Nephron (organoid): ENCODE data around the gene GPX1.

ENCODE experiments used
- H3K27ac Mint-ChIP-seq, 3 experiments: 2 replicates each; pipeline ENCODE4 v1.8.0; 2020; ENCODE audit warnings: mixed read lengths in 3 of 3, mild to moderate bottlenecking in 2 of 3, moderate library complexity in 1 of 3
- H3K27me3 Mint-ChIP-seq: 2 replicates; pipeline ENCODE4 v1.8.0; 2021; ENCODE audit warnings: low read depth, mild to moderate bottlenecking, moderate library complexity, mixed read lengths
- H3K36me3 Mint-ChIP-seq: 2 replicates; pipeline ENCODE4 v1.8.0; 2020; ENCODE audit warnings: low read depth, mixed read lengths
- H3K4me1 Mint-ChIP-seq: 2 replicates; pipeline ENCODE4 v1.8.0; 2020; ENCODE audit warnings: mixed read lengths
- H3K4me3 Mint-ChIP-seq, 3 experiments: 2 replicates each; pipeline ENCODE4 v1.8.0; 2020; ENCODE audit warnings: mild to moderate bottlenecking in 3 of 3, mixed read lengths in 3 of 3, moderate library complexity in 2 of 3
- H3K9me3 Mint-ChIP-seq: 2 replicates; pipeline ENCODE4 v1.8.0; 2020; ENCODE audit warnings: mixed read lengths
- CTCF ChIP-seq, 3 experiments: fragments of 200-600 bp; sonication (generic); IDR thresholded peaks; one replicate each; pipeline ENCODE4 v1.5.0; 2021; ENCODE audit warnings: antibody characterized with exemption in 3 of 3; ENCODE audit not compliant: unreplicated experiment in 3 of 3

The GPX1 gene

GRCh38 chr3:49385617-49386016 is 27.5 kb upstream of the GPX1 start:
- H3K27me3 Mint-ChIP-seq: no peaks in the 10 kb centered on the region
- H3K4me1 Mint-ChIP-seq: no peaks in the 10 kb centered on the region
- peaks cover 17% of the 10 kb centered on the region for H3K36me3 Mint-ChIP-seq
- TF ChIP-seq CTCF (IDR thresholded peaks at IDR 0.05; ENCODE audit: unreplicated experiment in 3 of 3): no peak
- H3K27ac Mint-ChIP-seq: no peak overlapping the region
- H3K4me3 Mint-ChIP-seq: no peak overlapping the region
- H3K9me3 Mint-ChIP-seq: no peaks in the 10 kb centered on the region

GRCh38 chr3:49383387-49383786 is 25.2 kb upstream of the GPX1 start:
- Mint-ChIP-seq H3K27me3 (no peaks in the 10 kb centered on the region), H3K9me3 (no peaks in the 10 kb centered on the region), H3K36me3 (peaks cover 16% of the 10 kb centered on the region), H3K4me3 (no peak overlapping the region), H3K27ac (no peak overlapping the region), H3K4me1 (peaks cover 3% of the 10 kb centered on the region)
- no peak for TF ChIP-seq CTCF (IDR thresholded peaks at IDR 0.05; ENCODE audit: unreplicated experiment in 3 of 3)

GRCh38 chr3:49378249-49378895 is 20.2 kb upstream of the GPX1 start:
- peaks cover 34% of the 10 kb centered on the region for H3K36me3 Mint-ChIP-seq
- TF ChIP-seq CTCF (IDR thresholded peaks at IDR 0.05; ENCODE audit: unreplicated experiment in 3 of 3): no peak
- H3K4me1 Mint-ChIP-seq: peaks cover 6% of the 10 kb centered on the region
- H3K9me3 Mint-ChIP-seq: no peaks in the 10 kb centered on the region
- no peak overlapping the region for H3K4me3 Mint-ChIP-seq
- no peaks in the 10 kb centered on the region for H3K27me3 Mint-ChIP-seq
- peak overlapping the region in 1 of 3 experiments; percentile 72 for H3K27ac Mint-ChIP-seq

GRCh38 chr3:49377483-49377882 is 19.3 kb upstream of the GPX1 start:
- no peaks in the 10 kb centered on the region for H3K27me3 Mint-ChIP-seq
- no peak for TF ChIP-seq CTCF (IDR thresholded peaks at IDR 0.05; ENCODE audit: unreplicated experiment in 3 of 3)
- H3K4me1 Mint-ChIP-seq: peaks cover 6% of the 10 kb centered on the region
- H3K36me3 Mint-ChIP-seq: peaks cover 40% of the 10 kb centered on the region
- no peak overlapping the region for H3K27ac Mint-ChIP-seq
- no peaks in the 10 kb centered on the region for H3K9me3 Mint-ChIP-seq
- H3K4me3 Mint-ChIP-seq: no peak overlapping the region

- Mint-ChIP-seq H3K4me1 (no peaks in the 10 kb centered on the region), H3K9me3 (no peaks in the 10 kb centered on the region), H3K27me3 (no peaks in the 10 kb centered on the region), H3K4me3 (no peak overlapping the region), H3K36me3 (peaks cover 61% of the 10 kb centered on the region), H3K27ac (no peak overlapping the region)
- no peak for TF ChIP-seq CTCF (IDR thresholded peaks at IDR 0.05; ENCODE audit: unreplicated experiment in 3 of 3)
Measured at GRCh38 chr3:49371946-49372345, 13.8 kb upstream of the GPX1 start.

- Mint-ChIP-seq H3K4me1 (no peaks in the 10 kb centered on the region), H3K36me3 (peaks cover 71% of the 10 kb centered on the region), H3K27ac (no peak overlapping the region), H3K4me3 (no peak overlapping the region), H3K27me3 (no peaks in the 10 kb centered on the region), H3K9me3 (no peaks in the 10 kb centered on the region)
- TF ChIP-seq CTCF (IDR thresholded peaks at IDR 0.05; ENCODE audit: unreplicated experiment in 3 of 3): no peak
Measured at GRCh38 chr3:49370585-49371290, 12.6 kb upstream of the GPX1 start.
